Parathyroid adenoma (tissue), 2 donors: ENCODE results near the gene MTARC2.

Source experiments
- H2AFZ ChIP-seq: fragments of 300-600 bp; sonication (generic); one replicate; pipeline ENCODE4 v1.7.0; 2017; ENCODE audit warnings: antibody characterized with exemption, mild to moderate bottlenecking
- H3K27ac ChIP-seq: fragments of 300-600 bp; sonication (generic); one replicate; pipeline ENCODE4 v1.7.0; 2017
- H3K27me3 ChIP-seq: fragments of 300-600 bp; sonication (generic); one replicate; pipeline ENCODE4 v1.7.0; 2017; ENCODE audit warnings: low read length; ENCODE audit not compliant: control insufficient read depth, insufficient read depth
- H3K36me3 ChIP-seq: fragments of 300-600 bp; sonication (generic); one replicate; pipeline ENCODE4 v1.7.0; 2017; ENCODE audit warnings: low read length; ENCODE audit not compliant: control insufficient read depth, insufficient read depth
- H3K4me1 ChIP-seq: fragments of 300-600 bp; sonication (generic); one replicate; pipeline ENCODE4 v1.7.0; 2017; ENCODE audit warnings: control low read depth
- H3K4me2 ChIP-seq: fragments of 300-600 bp; sonication (generic); one replicate; pipeline ENCODE4 v1.7.0; 2017; ENCODE audit warnings: low read length
- H3K4me3 ChIP-seq: fragments of 300-600 bp; sonication (generic); one replicate; pipeline ENCODE4 v1.7.0; 2017; ENCODE audit warnings: low read depth, low read length
- H3K79me2 ChIP-seq: fragments of 300-600 bp; sonication (generic); one replicate; pipeline ENCODE4 v1.7.0; 2017; ENCODE audit warnings: control low read depth
- H3K9ac ChIP-seq: fragments of 300-600 bp; sonication (generic); one replicate; pipeline ENCODE4 v1.7.0; 2017; ENCODE audit warnings: mild to moderate bottlenecking
- H3K9me3 ChIP-seq: fragments of 300-600 bp; sonication (generic); one replicate; pipeline ENCODE4 v1.7.0; 2017; ENCODE audit warnings: low read length; ENCODE audit not compliant: control insufficient read depth
- CTCF ChIP-seq: fragments of 300-600 bp; sonication (generic); IDR thresholded peaks from one replicate; pipeline ENCODE4 v1.7.0; 2017; ENCODE audit warnings: antibody characterized with exemption, mild to moderate bottlenecking
- donor health status: primary hyperparathyroidism.

Gene MTARC2

GRCh38 chr1:220825819-220826551, 77.9 kb downstream of the MTARC2 start:
- H3K79me2 ChIP-seq = no peaks in the 10 kb centered on the region
- no peak overlapping the region for H2AFZ ChIP-seq
- H3K36me3 ChIP-seq = no peaks in the 10 kb centered on the region
- H3K27ac ChIP-seq = no peak overlapping the region
- no peak for TF ChIP-seq CTCF
- H3K27me3 ChIP-seq = no peaks in the 10 kb centered on the region
- no peak overlapping the region for H3K4me2 ChIP-seq
- no peaks in the 10 kb centered on the region for H3K4me1 ChIP-seq
- no peaks in the 10 kb centered on the region for H3K9me3 ChIP-seq
- H3K4me3 ChIP-seq = no peak overlapping the region
- no peak overlapping the region for H3K9ac ChIP-seq

- Histone ChIP-seq H3K9me3 (no peaks in the 10 kb centered on the region), H3K4me3 (no peak overlapping the region), H3K79me2 (no peaks in the 10 kb centered on the region), H3K9ac (no peak overlapping the region), H3K36me3 (no peaks in the 10 kb centered on the region), H3K4me2 (no peak overlapping the region), H3K27ac (no peak overlapping the region), H3K27me3 (no peaks in the 10 kb centered on the region), H3K4me1 (no peaks in the 10 kb centered on the region), H2AFZ (no peak overlapping the region)
- TF ChIP-seq CTCF = no peak
These were observed 78.6 kb downstream of the MTARC2 start for GRCh38 chr1:220826729-220827128.

GRCh38 chr1:220827445-220828178, 79.5 kb downstream of the MTARC2 start:
- Histone ChIP-seq H3K9me3 (no peaks in the 10 kb centered on the region), H3K79me2 (no peaks in the 10 kb centered on the region), H2AFZ (no peak overlapping the region), H3K36me3 (no peaks in the 10 kb centered on the region), H3K27me3 (no peaks in the 10 kb centered on the region), H3K4me1 (no peaks in the 10 kb centered on the region), H3K27ac (no peak overlapping the region), H3K4me2 (no peak overlapping the region), H3K9ac (no peak overlapping the region), H3K4me3 (no peak overlapping the region)
- TF ChIP-seq CTCF = no peak

- H3K27me3 ChIP-seq = no peaks in the 10 kb centered on the region
- TF ChIP-seq CTCF = no peak
These were observed 80.0 kb downstream of the MTARC2 start for GRCh38 chr1:220828179-220828490.

More at GRCh38 chr1:220828179-220828490, 80.0 kb downstream of the MTARC2 start:
- no peak overlapping the region for H3K4me2 ChIP-seq
- H3K4me1 ChIP-seq = no peaks in the 10 kb centered on the region
- H3K4me3 ChIP-seq = no peak overlapping the region
- no peak overlapping the region for H3K9ac ChIP-seq
- H3K36me3 ChIP-seq = no peaks in the 10 kb centered on the region
- no peak overlapping the region for H2AFZ ChIP-seq
- no peaks in the 10 kb centered on the region for H3K79me2 ChIP-seq
- no peak overlapping the region for H3K27ac ChIP-seq
- no peaks in the 10 kb centered on the region for H3K9me3 ChIP-seq
